Bronchial epithelial cell (primary cell): ENCODE data around the gene GRIN2C. TPM values are rescaled to one million over a fixed set of nuclear protein-coding genes. Genes with fewer than 3 reads are reported as not detected.

ENCODE experiments used
- DNase-seq: peaks from one replicate; pipeline ENCODE4 v3.0.0-alpha.2; 2010; ENCODE audit warnings: low read depth
- FAIRE-seq: peaks from 2 replicates; lab custom pipeline; 2011; peaks lifted over from hg19 to GRCh38; lab: Jason Lieb, UNC
- H3K27me3 ChIP-seq: 2 replicates; pipeline ENCODE4 v1.5.1; 2011; ENCODE audit warnings: low read length; ENCODE audit not compliant: control insufficient read depth, insufficient read depth
- H3K36me3 ChIP-seq: 2 replicates; pipeline ENCODE4 v1.5.1; 2011; ENCODE audit warnings: low read length; ENCODE audit not compliant: control insufficient read depth, insufficient read depth
- H3K4me3 ChIP-seq: 2 replicates; pipeline ENCODE4 v1.5.1; 2011; ENCODE audit warnings: mild to moderate bottlenecking, low read depth, low read length, control low read depth
- total RNA-seq: library from RNA; depleted of rRNA; stranded (reverse); fragments of >200 nt; gene quantifications from 2 replicates; pipeline ENCODE4 v1.2.1, GENCODE V29; 2014
- TF ChIP-seq, protein P1 (sequence below): IDR thresholded peaks from 2 replicates; pipeline ENCODE4 v1.5.1; 2011; ENCODE audit warnings: mild to moderate bottlenecking, moderate library complexity, low read length, control low read depth, inconsistent platforms; ENCODE audit not compliant: insufficient read depth, severe bottlenecking

Gene GRIN2C
- total RNA-seq, 1 donor from 2014 or later: under 0.01 TPM

DNA sequence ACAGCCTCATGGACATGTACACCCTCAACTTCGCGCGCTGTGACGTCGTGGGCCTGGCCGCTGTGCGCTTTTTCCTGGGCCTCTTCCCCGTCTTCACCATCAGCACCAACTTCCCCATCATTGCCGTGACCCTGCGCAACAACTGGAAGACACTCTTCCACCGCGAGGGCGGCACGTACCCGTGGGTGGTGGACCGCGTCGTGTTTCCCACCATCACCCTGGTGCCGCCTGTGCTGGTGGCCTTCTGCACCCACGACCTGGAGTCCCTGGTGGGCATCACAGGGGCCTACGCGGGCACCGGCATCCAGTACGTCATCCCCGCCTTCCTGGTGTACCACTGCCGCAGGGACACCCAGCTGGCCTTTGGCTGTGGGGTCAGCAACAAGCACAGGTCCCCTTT lies 23.5 kb downstream of the GRIN2C start:
- TF ChIP-seq, protein P1, sequence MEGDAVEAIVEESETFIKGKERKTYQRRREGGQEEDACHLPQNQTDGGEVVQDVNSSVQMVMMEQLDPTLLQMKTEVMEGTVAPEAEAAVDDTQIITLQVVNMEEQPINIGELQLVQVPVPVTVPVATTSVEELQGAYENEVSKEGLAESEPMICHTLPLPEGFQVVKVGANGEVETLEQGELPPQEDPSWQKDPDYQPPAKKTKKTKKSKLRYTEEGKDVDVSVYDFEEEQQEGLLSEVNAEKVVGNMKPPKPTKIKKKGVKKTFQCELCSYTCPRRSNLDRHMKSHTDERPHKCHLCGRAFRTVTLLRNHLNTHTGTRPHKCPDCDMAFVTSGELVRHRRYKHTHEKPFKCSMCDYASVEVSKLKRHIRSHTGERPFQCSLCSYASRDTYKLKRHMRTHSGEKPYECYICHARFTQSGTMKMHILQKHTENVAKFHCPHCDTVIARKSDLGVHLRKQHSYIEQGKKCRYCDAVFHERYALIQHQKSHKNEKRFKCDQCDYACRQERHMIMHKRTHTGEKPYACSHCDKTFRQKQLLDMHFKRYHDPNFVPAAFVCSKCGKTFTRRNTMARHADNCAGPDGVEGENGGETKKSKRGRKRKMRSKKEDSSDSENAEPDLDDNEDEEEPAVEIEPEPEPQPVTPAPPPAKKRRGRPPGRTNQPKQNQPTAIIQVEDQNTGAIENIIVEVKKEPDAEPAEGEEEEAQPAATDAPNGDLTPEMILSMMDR: no peak

DNA sequence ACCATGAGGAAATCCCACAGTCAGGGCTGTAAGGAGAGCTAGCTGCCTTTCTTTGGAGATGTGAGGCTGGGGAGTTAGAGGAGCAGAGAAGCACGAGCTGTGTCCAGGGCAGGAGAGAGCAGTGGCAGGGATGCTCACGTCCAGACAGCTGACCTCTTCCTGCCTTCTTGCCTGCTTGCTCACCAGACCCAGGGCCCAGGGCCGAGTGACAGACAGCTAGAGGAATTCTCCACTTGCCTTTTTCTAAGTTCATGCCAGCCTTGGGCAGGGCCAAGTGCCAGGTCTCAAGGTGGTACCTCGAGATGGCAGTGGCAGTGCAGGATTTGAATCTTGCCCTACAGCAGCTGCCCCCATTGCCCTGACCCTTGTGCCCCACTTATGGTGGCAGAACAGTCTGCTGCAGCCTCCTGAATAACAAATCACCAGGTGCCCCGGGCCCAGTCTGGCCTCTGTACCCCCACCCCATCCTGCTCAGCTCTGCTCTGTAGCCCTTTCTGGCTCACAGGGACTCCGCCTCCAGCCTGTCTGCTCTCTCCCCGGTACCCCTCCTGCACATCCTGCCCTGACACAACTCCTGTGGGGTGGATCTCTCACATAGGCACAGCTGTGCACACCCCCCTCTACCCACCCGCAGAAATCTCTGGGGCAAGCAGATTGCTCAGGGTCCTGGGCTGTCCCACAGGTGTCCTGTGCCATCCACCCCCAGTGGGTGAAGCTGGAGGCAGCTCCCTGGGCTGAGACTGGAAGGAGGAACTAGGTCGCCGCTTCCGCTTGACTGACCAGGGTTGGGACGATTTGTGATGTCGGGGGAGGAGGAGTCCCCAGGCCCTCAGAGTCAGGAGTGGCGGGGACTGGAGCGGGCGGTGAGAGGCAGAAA lies 25.9 kb downstream of the GRIN2C start:
- H3K36me3 ChIP-seq: peaks cover 5% of the 10 kb centered on the region
- DNase-seq: peak; percentile 18
- TF ChIP-seq, protein P1: no peak
- no peak for FAIRE-seq
- no peaks in the 10 kb centered on the region for H3K27me3 ChIP-seq
- no peak overlapping the region for H3K4me3 ChIP-seq

More for the DNA sequence above, 23.5 kb downstream of the GRIN2C start:
- peaks cover 5% of the 10 kb centered on the region for H3K36me3 ChIP-seq
- no peak for FAIRE-seq
- DNase-seq: no peak
- no peaks in the 10 kb centered on the region for H3K27me3 ChIP-seq
- no peak overlapping the region for H3K4me3 ChIP-seq

DNA sequence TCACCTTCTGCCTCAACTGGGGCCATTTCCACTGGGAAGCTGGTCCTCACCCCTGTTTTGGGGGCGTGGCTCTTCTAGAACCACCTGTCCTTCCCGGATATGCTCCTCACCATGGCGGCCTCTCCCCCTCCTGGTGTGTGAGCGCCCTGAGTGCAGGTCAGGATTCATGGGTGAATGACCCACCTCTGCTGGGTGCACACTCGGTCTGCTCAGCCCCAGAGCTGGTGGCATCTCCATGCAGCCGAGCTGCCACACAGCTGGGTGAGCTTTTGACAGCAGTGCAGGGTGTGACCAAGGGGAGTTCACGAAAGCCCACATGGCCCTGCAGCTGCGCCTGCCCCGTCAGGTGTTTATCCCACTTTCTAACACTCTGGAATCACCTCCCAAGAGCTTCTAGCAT lies 27.3 kb downstream of the GRIN2C start:
- no peaks in the 10 kb centered on the region for H3K27me3 ChIP-seq
- DNase-seq: no peak
- no peak overlapping the region for H3K4me3 ChIP-seq
- TF ChIP-seq, protein P1: no peak
- peak; percentile 60 for FAIRE-seq
- peaks cover 5% of the 10 kb centered on the region for H3K36me3 ChIP-seq

DNA sequence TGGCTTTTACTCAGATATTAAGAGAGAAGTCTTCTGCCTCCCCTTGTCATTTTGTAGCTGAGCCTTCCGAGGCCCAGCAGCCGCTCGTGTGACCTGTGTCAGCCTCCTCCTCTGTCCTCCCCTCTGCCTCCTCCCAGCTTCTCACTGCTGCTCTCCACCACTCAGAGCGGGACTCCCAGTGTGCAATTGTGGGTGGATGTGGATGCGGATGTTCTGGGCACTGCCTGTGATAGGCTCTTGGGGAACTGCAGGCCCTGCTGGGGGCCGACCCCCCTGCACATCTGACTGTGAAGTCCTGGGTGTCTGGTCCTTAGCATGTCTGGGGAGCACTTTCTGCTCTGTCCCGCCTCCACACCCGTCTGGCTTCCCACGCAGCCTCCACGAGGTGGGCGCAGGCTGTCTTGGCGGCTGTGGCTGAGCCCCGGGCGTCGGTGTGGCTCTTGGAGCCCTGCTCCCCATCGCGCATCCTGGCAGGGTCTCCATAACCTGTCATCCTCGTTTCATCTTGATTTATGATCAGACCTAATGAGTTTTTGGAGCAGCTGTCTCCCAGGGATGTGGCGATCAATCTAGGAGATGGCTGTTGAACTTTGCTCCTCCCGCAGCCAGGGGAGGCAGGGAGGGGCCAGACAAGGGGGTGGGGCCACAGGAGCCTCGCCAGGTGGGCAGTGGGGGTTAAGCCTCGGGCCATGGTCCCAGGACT lies 28.1 kb downstream of the GRIN2C start:
- TF ChIP-seq, protein P1: no peak
- no peaks in the 10 kb centered on the region for H3K27me3 ChIP-seq
- FAIRE-seq (no peak), DNase-seq (no peak)
- H3K36me3 ChIP-seq: peaks cover 5% of the 10 kb centered on the region
- no peak overlapping the region for H3K4me3 ChIP-seq

DNA sequence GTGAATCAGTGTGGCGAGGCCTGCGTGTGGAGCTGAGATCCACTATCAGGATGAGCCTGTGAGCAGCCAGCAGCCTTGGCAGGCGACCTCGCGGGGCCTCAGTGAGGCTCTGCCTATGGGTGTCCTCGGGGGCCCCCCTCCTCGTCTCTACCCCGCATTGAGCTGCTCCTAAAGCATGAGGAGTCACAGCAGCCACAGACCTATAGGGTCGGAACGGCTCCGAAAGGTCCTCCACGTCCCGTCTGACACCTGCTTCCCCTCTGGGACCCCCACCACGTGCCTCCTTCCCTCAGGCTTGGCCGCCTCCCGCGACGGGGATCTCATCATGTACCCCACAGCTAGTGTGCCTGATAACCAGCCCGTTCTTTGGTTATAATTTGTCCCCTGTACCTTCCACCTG lies 28.8 kb downstream of the GRIN2C start:
- TF ChIP-seq, protein P1: no peak
- Histone ChIP-seq H3K36me3 (no peaks in the 10 kb centered on the region), H3K4me3 (no peak overlapping the region), H3K27me3 (no peaks in the 10 kb centered on the region)
- no peak for FAIRE-seq
- no peak for DNase-seq
